H1 (cell line): Measurements from ENCODE around the gene CCDC152. TPM values are rescaled to one million over a fixed set of nuclear protein-coding genes. Genes with fewer than 3 reads are reported as not detected.

Source experiments
- CTCF ChIA-PET: fragments of 300-600 bp; sonication (Branson Sonifier 250); formaldehyde crosslinking; loops from one replicate; lab custom pipeline; 2021; ENCODE audit not compliant: partially characterized antibody; lab: Charles Lee
- POLR2A ChIA-PET: fragments of 300-600 bp; sonication (Branson Sonifier 250); formaldehyde crosslinking; loops from one replicate; lab custom pipeline; 2021; ENCODE audit warnings: inconsistent platforms; ENCODE audit not compliant: partially characterized antibody; lab: Charles Lee
- DNase-seq, 2 experiments: peaks; one replicate each; pipeline versions ENCODE4 v3.0.0 to v3.0.0-alpha.2; 2010 to 2022; ENCODE audit warnings: low spot score in 2 of 2, low read depth in 1 of 2, mixed read lengths in 1 of 2
- FAIRE-seq: peaks from 2 replicates; lab custom pipeline; 2011; peaks lifted over from hg19 to GRCh38; lab: Jason Lieb, UNC
- H2AFZ ChIP-seq: 2 replicates; pipeline ENCODE4 v1.8.1; 2012; ENCODE audit warnings: low read length, inconsistent platforms
- H2AK5ac ChIP-seq: 2 replicates; pipeline ENCODE4 v1.6.1; 2013; ENCODE audit warnings: low read depth, low read length
- H2BK120ac ChIP-seq: replicated peaks from 2 replicates; pipeline ENCODE3; 2013; ENCODE audit warnings: low read depth, low read length, inconsistent platforms
- H2BK12ac ChIP-seq: 2 replicates; pipeline ENCODE4 v1.6.1; 2013; ENCODE audit warnings: low read depth, low read length
- H2BK15ac ChIP-seq: 2 replicates; pipeline ENCODE4 v1.6.1; 2013; ENCODE audit warnings: low read length
- H2BK20ac ChIP-seq: 2 replicates; pipeline ENCODE4 v1.6.1; 2013; ENCODE audit warnings: low read length
- H2BK5ac ChIP-seq: 2 replicates; pipeline ENCODE4 v1.6.1; 2013; ENCODE audit warnings: low read depth, low read length
- H3K14ac ChIP-seq: 2 replicates; pipeline ENCODE4 v1.6.1; 2013; ENCODE audit warnings: inconsistent platforms; ENCODE audit not compliant: insufficient read length
- H3K18ac ChIP-seq: 2 replicates; pipeline ENCODE4 v1.6.1; 2013; ENCODE audit warnings: low read length; ENCODE audit errors: extremely low read depth
- H3K23ac ChIP-seq: 2 replicates; pipeline ENCODE4 v1.6.1; 2013; ENCODE audit warnings: inconsistent platforms; ENCODE audit not compliant: insufficient read length
- H3K23me2 ChIP-seq: 2 replicates; pipeline ENCODE4 v1.6.1; 2013; ENCODE audit warnings: low read depth, low read length
- H3K27ac ChIP-seq: 2 replicates; pipeline ENCODE4 v1.6.1; 2011; ENCODE audit warnings: low read depth, low read length, inconsistent platforms
- H3K27me3 ChIP-seq, 4 experiments: replicated peaks in 1 of 4; 1 replicate in 1 of 4; 2 replicates in 3 of 4; pipeline versions ENCODE4 v1.6.1 to v1.8.1; 2011 to 2013; ENCODE audit warnings: low read length in 3 of 4, mild to moderate bottlenecking in 3 of 4, inconsistent platforms in 2 of 4, mixed read lengths in 2 of 4, moderate library complexity in 1 of 4; ENCODE audit not compliant: control insufficient read depth in 3 of 4, insufficient read depth in 3 of 4; ENCODE audit errors: extremely low read depth in 1 of 4
- H3K36me3 ChIP-seq, 4 experiments: 2 replicates each; pipeline versions ENCODE4 v1.6.1 to v1.8.1; 2011 to 2013; ENCODE audit warnings: mild to moderate bottlenecking in 4 of 4, low read length in 3 of 4, moderate library complexity in 2 of 4, control low read depth in 1 of 4, inconsistent platforms in 1 of 4; ENCODE audit not compliant: insufficient read depth in 4 of 4, control insufficient read depth in 2 of 4
- H3K4ac ChIP-seq: replicated peaks from 2 replicates; pipeline ENCODE3; 2013; ENCODE audit warnings: low read length, low read depth, mixed read lengths, inconsistent platforms; ENCODE audit not compliant: insufficient read length
- H3K4me1 ChIP-seq, 4 experiments: replicated peaks in 1 of 4; 1 replicate in 1 of 4; 2 replicates in 3 of 4; pipeline versions ENCODE4 v1.6.1 to v1.8.1; 2011 to 2013; ENCODE audit warnings: low read length in 3 of 4, inconsistent platforms in 2 of 4, mixed read lengths in 1 of 4; ENCODE audit not compliant: insufficient read depth in 4 of 4, control insufficient read depth in 3 of 4
- H3K4me2 ChIP-seq, 2 experiments: 2 replicates each; pipeline versions ENCODE4 v1.6.1 to v1.8.1; 2011 to 2013; ENCODE audit warnings: low read depth in 2 of 2, low read length in 2 of 2, control low read depth in 1 of 2, inconsistent platforms in 1 of 2, mild to moderate bottlenecking in 1 of 2; ENCODE audit not compliant: insufficient read depth in 1 of 2
- H3K4me3 ChIP-seq, 4 experiments: fragments of 200-600, 300-600 bp in 1 of 4; sonication (generic), shearing (Covaris generic), sonication (Bioruptor Twin) in 1 of 4; 2 replicates each; pipeline versions ENCODE4 v1.5.1 to v1.8.1; 2011 to 2016; ENCODE audit warnings: low read length in 4 of 4, low read depth in 3 of 4, control low read depth in 2 of 4, inconsistent platforms in 2 of 4, mild to moderate bottlenecking in 2 of 4, mixed read lengths in 1 of 4, moderate library complexity in 1 of 4; ENCODE audit not compliant: insufficient read depth in 2 of 4; ENCODE audit errors: extremely low read depth in 1 of 4
- H3K56ac ChIP-seq: replicated peaks from 2 replicates; pipeline ENCODE3; 2013; ENCODE audit warnings: low read depth, mild to moderate bottlenecking, mixed read lengths, low read length, inconsistent platforms; ENCODE audit not compliant: insufficient read length
- H3K79me1 ChIP-seq: 2 replicates; pipeline ENCODE4 v1.6.1; 2013; ENCODE audit warnings: low read depth, low read length, control low read depth
- H3K79me2 ChIP-seq, 2 experiments: 2 replicates each; pipeline versions ENCODE4 v1.6.1 to v1.8.1; 2012 to 2013; ENCODE audit warnings: low read length in 2 of 2, mild to moderate bottlenecking in 2 of 2, inconsistent platforms in 1 of 2; ENCODE audit not compliant: insufficient read depth in 2 of 2, control insufficient read depth in 1 of 2
- H3K9ac ChIP-seq, 4 experiments: replicated peaks in 1 of 4; 1 replicate in 1 of 4; 2 replicates in 3 of 4; pipeline versions ENCODE4 v1.6.1 to v1.8.1; 2011 to 2013; ENCODE audit warnings: low read depth in 3 of 4, low read length in 3 of 4, control low read depth in 2 of 4, mild to moderate bottlenecking in 2 of 4, moderate library complexity in 2 of 4, inconsistent platforms in 1 of 4; ENCODE audit errors: extremely low read depth in 1 of 4
- H3K9me3 ChIP-seq, 2 experiments: 2 replicates each; pipeline versions ENCODE4 v1.6.1 to v1.8.1; 2012 to 2013; ENCODE audit warnings: mild to moderate bottlenecking in 2 of 2, moderate library complexity in 2 of 2, control low read depth in 1 of 2, inconsistent platforms in 1 of 2, low read depth in 1 of 2, low read length in 1 of 2, mixed read lengths in 1 of 2; ENCODE audit not compliant: insufficient read depth in 2 of 2
- H4K20me1 ChIP-seq, 2 experiments: replicated peaks in 1 of 2; 2 replicates each; pipeline versions ENCODE3 to v1.8.1; 2011 to 2013; ENCODE audit warnings: inconsistent platforms in 2 of 2, low read length in 2 of 2, mild to moderate bottlenecking in 1 of 2; ENCODE audit not compliant: insufficient read depth in 2 of 2, control insufficient read depth in 1 of 2
- H4K5ac ChIP-seq: 2 replicates; pipeline ENCODE4 v1.6.1; 2013; ENCODE audit warnings: low read length, low read depth, mixed read lengths, inconsistent platforms; ENCODE audit not compliant: insufficient read length
- H4K8ac ChIP-seq: 2 replicates; pipeline ENCODE4 v1.8.0; 2013; ENCODE audit warnings: mild to moderate bottlenecking, moderate library complexity, low read length, inconsistent platforms; ENCODE audit not compliant: insufficient read depth; ENCODE audit errors: extremely low read depth
- H4K91ac ChIP-seq: replicated peaks from 2 replicates; pipeline ENCODE3; 2013; ENCODE audit warnings: low read length, mixed read lengths, inconsistent platforms; ENCODE audit not compliant: insufficient read length
- ASH2L ChIP-seq: fragments of 200-600, 300-600 bp; sonication (generic); IDR thresholded peaks from one replicate; pipeline ENCODE4 v1.7.1; 2017; ENCODE audit warnings: low read length
- KDM1A ChIP-seq: fragments of 200-600, 300-600 bp; sonication (generic); IDR thresholded peaks from 2 replicates; pipeline ENCODE4 v1.7.1; 2016; ENCODE audit warnings: mild to moderate bottlenecking, low read length, borderline replicate concordance
- NRF1 ChIP-seq: IDR thresholded peaks from 2 replicates; pipeline ENCODE4 v1.6.1; 2011; ENCODE audit warnings: mild to moderate bottlenecking, low read depth, low read length, improper control_type of control experiment
- SIRT6 ChIP-seq: IDR thresholded peaks from one replicate; pipeline ENCODE4 v1.7.1; 2012; ENCODE audit warnings: low read length, inconsistent platforms
- SP1 ChIP-seq: IDR thresholded peaks from 2 replicates; pipeline ENCODE4 v1.6.1; 2011; ENCODE audit warnings: low read depth, low read length
- WGBS, 2 experiments: shearing (Covaris generic) in 1 of 2; methylation state at CpG; one replicate each; pipeline versions ENCODE4 v1.1.6 to v1.1.7; 2013 to 2015; ENCODE audit warnings: low lambda C conversion rate in 2 of 2, mixed read lengths in 2 of 2, inconsistent platforms in 1 of 2, low coverage in 1 of 2, missing lambda C conversion rate in 1 of 2; ENCODE audit not compliant: insufficient replicate concordance in 2 of 2, insufficient coverage in 1 of 2, insufficient read length in 1 of 2; ENCODE audit errors: extremely low coverage in 1 of 2, missing lambda C conversion rate in 1 of 2; 5-methylcytosine and 5-hydroxymethylcytosine counted together
- polyA plus RNA-seq, 7 experiments: library from polyadenylated mRNA; depleted of rRNA in 3 of 7; stranded (reverse) in 5 of 7; unstranded in 2 of 7; fragments of >200 nt in 5 of 7; fragments of 200-250 nt in 2 of 7; gene quantifications; 1 replicate in 5 of 7; 2 replicates in 1 of 7; 4 replicates in 1 of 7; pipeline versions ENCODE4 v1.2.1 to v1.2.3, GENCODE V29; 2011 to 2013; ENCODE audit warnings: missing spikeins in 2 of 7, mixed read lengths in 2 of 7
- total RNA-seq: library from RNA; stranded (reverse); fragmentation: NEBNext Ultra II Directional; extraction: Animal tissue kit (Norgen Biotek cat#: 25700); gene quantifications from 2 replicates; pipeline ENCODE4 v1.2.1, GENCODE V29; 2021

The CCDC152 gene
- total and polyA plus RNA-seq, 2 of the 8 experiments (the other 6 are each of a cell fraction or from before 2014, with no cell fraction given), result 2.6 to 9.5 TPM

DNA sequence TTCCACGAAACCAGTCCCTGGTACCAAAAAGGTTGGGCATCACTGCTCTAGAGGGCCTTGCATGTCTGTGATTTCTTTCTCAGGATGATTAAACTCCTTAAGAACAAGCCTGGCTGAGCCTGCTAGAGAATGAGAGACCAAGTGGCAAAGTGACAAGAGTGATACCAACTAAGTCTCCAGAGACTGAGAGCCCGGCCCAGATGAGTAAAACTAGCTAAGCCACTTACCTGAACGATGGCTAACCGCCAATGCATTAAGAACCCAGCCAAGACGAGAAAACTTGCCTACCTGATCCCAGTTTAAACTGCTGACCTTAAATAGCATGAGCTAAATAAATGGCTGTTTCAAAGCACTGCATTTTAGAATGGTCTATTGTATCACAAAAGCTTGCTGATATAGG, 5.6 kb upstream of the CCDC152 start:
- H3K9ac ChIP-seq, result no peak overlapping the region
- H2BK20ac ChIP-seq, result no peak overlapping the region
- H3K4me2 ChIP-seq, result no peak overlapping the region
- H3K4me1 ChIP-seq, result no peaks in the 10 kb centered on the region
- H2AK5ac ChIP-seq, result no peak overlapping the region
- no peaks in the 10 kb centered on the region; the same call in 1 of the 2 replicates for H3K23me2 ChIP-seq
- no peaks in the 10 kb centered on the region for H3K36me3 ChIP-seq
- H3K4ac ChIP-seq, result no peak overlapping the region
- H3K4me3 ChIP-seq, result no peak overlapping the region
- no peaks in the 10 kb centered on the region for H3K79me1 ChIP-seq
- no peak overlapping the region for H2BK120ac ChIP-seq
- H3K18ac ChIP-seq, result no peak overlapping the region
- H3K56ac ChIP-seq, result no peak overlapping the region
- no peaks in the 10 kb centered on the region for H3K79me2 ChIP-seq
- no peak overlapping the region for H2BK12ac ChIP-seq
- no peak overlapping the region for H3K27ac ChIP-seq
- H4K8ac ChIP-seq, result no peak overlapping the region
- WGBS, 2 experiments, result 78% methylated on average over 5 of the region's 5 CpGs; no CpG with 5 or more reads in 1 of the 2 experiments
- no peak overlapping the region for H3K14ac ChIP-seq
- no peak overlapping the region for H2AFZ ChIP-seq
- no peaks in the 10 kb centered on the region for H4K20me1 ChIP-seq
- no peak overlapping the region for H4K5ac ChIP-seq
- H3K9me3 ChIP-seq, result no peaks in the 10 kb centered on the region
- no peak overlapping the region for H3K23ac ChIP-seq
- no peak overlapping the region for H2BK5ac ChIP-seq
- no peak overlapping the region for H4K91ac ChIP-seq
- no peak for TF ChIP-seq ASH2L
- TF ChIP-seq SIRT6, result no peak
- no peak for TF ChIP-seq SP1
- TF ChIP-seq KDM1A, result no peak
- no peak for TF ChIP-seq NRF1
- H2BK15ac ChIP-seq, result no peak overlapping the region
- DNase-seq, result no peak
- ChIA-PET CTCF (interaction anchor here (1.1 kb wide), 2 partner anchors 16 to 168 kb away, joined by 4 read pairs; no protein-coding TSS in a partner anchor), POLR2A (no interaction called here)
- no peak for FAIRE-seq
- no peaks in the 10 kb centered on the region for H3K27me3 ChIP-seq
